ENCODE data around the gene HS3ST3B1. TPM values are rescaled to one million over a fixed set of nuclear protein-coding genes. Genes with fewer than 3 reads are reported as not detected.

The HS3ST3B1 gene
- total and polyA plus RNA-seq, 2 experiments from 2014 or later = 8.1 to 17.7 TPM

- TF ChIP-seq EZH2phosphoT487 (IDR thresholded peaks at IDR 0.05; ENCODE audit: unreplicated experiment) = no peak
- no peak for TF ChIP-seq NANOG (IDR thresholded peaks at IDR 0.05; ENCODE audit: borderline replicate concordance)
- TF ChIP-seq STAT1 (IDR thresholded peaks at IDR 0.05; ENCODE audit: unreplicated experiment) = no peak
- TF ChIP-seq, protein P1, sequence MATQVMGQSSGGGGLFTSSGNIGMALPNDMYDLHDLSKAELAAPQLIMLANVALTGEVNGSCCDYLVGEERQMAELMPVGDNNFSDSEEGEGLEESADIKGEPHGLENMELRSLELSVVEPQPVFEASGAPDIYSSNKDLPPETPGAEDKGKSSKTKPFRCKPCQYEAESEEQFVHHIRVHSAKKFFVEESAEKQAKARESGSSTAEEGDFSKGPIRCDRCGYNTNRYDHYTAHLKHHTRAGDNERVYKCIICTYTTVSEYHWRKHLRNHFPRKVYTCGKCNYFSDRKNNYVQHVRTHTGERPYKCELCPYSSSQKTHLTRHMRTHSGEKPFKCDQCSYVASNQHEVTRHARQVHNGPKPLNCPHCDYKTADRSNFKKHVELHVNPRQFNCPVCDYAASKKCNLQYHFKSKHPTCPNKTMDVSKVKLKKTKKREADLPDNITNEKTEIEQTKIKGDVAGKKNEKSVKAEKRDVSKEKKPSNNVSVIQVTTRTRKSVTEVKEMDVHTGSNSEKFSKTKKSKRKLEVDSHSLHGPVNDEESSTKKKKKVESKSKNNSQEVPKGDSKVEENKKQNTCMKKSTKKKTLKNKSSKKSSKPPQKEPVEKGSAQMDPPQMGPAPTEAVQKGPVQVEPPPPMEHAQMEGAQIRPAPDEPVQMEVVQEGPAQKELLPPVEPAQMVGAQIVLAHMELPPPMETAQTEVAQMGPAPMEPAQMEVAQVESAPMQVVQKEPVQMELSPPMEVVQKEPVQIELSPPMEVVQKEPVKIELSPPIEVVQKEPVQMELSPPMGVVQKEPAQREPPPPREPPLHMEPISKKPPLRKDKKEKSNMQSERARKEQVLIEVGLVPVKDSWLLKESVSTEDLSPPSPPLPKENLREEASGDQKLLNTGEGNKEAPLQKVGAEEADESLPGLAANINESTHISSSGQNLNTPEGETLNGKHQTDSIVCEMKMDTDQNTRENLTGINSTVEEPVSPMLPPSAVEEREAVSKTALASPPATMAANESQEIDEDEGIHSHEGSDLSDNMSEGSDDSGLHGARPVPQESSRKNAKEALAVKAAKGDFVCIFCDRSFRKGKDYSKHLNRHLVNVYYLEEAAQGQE (IDR thresholded peaks at IDR 0.05; ENCODE audit: unreplicated experiment) = no peak
- TF ChIP-seq EZH2 (IDR thresholded peaks at IDR 0.05; ENCODE audit: low read depth, unreplicated experiment) = no peak
- TF ChIP-seq, protein P2, sequence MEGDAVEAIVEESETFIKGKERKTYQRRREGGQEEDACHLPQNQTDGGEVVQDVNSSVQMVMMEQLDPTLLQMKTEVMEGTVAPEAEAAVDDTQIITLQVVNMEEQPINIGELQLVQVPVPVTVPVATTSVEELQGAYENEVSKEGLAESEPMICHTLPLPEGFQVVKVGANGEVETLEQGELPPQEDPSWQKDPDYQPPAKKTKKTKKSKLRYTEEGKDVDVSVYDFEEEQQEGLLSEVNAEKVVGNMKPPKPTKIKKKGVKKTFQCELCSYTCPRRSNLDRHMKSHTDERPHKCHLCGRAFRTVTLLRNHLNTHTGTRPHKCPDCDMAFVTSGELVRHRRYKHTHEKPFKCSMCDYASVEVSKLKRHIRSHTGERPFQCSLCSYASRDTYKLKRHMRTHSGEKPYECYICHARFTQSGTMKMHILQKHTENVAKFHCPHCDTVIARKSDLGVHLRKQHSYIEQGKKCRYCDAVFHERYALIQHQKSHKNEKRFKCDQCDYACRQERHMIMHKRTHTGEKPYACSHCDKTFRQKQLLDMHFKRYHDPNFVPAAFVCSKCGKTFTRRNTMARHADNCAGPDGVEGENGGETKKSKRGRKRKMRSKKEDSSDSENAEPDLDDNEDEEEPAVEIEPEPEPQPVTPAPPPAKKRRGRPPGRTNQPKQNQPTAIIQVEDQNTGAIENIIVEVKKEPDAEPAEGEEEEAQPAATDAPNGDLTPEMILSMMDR (conservative IDR thresholded peaks at IDR 0.05; ENCODE audit: low read depth in 2 of 2) = no peak
Observed at GRCh38 chr17:14334276-14334840, 33.5 kb downstream of the HS3ST3B1 start (continued).

- H3K27me3 Mint-ChIP-seq (ENCODE audit: insufficient read depth, low read depth, poor library complexity) = peaks cover 17% of the 10 kb centered on the region
- Histone ChIP-seq H3K4me2 (peak overlapping the region; percentile 50; the same call in 1 of the 2 replicates), H3K79me2 (replicated peaks; ENCODE audit: insufficient read depth) (peaks cover 53% of the 10 kb centered on the region), H3K36me3 (ENCODE audit: insufficient read depth) (no peaks in the 10 kb centered on the region), H4K20me1 (replicated peaks; ENCODE audit: insufficient read depth) (no peaks in the 10 kb centered on the region), H3K27me3 (ENCODE audit: insufficient read depth) (no peaks in the 10 kb centered on the region), H3K4me1 (ENCODE audit: insufficient read depth) (peaks cover 41% of the 10 kb centered on the region), H3K4me3 (no peak overlapping the region), H3F3A (replicated peaks; ENCODE audit: low read depth) (peaks cover 5% of the 10 kb centered on the region; the same call in 1 of the 2 replicates), H3K9me2 (ENCODE audit: insufficient read depth) (no peaks in the 10 kb centered on the region; the same call in 1 of the 2 replicates), H3K27ac (ENCODE audit: low read depth) (no peak overlapping the region), H2AFZ (no peak overlapping the region)
- no peak overlapping the region for H3K27ac Mint-ChIP-seq
- H3K9me3 Mint-ChIP-seq = peaks cover 3% of the 10 kb centered on the region; the same call in 1 of the 3 replicates
- H3K36me3 Mint-ChIP-seq (ENCODE audit: low read depth) = peaks cover 4% of the 10 kb centered on the region; the same call in 2 of the 3 replicates
- ATAC-seq = no peak
- no peak for DNase-seq (ENCODE audit: low spot score)
- no peak overlapping the region for H3K4me3 Mint-ChIP-seq
- H3K4me1 Mint-ChIP-seq = peaks cover 66% of the 10 kb centered on the region
- TF ChIP-seq ZNF331 (CRISPR knock-in tag; IDR thresholded peaks at IDR 0.05; ENCODE audit: low read depth) = no peak
- TF ChIP-seq POLR2AphosphoS5 (IDR thresholded peaks at IDR 0.05; ENCODE audit: low read depth) = no peak
- no peak for TF ChIP-seq CREB1 (CRISPR knock-in tag; IDR thresholded peaks at IDR 0.05; ENCODE audit: low read depth)
- TF ChIP-seq, protein P1 (IDR thresholded peaks at IDR 0.05; ENCODE audit: unreplicated experiment) = no peak
- no peak for TF ChIP-seq EZH2phosphoT487 (IDR thresholded peaks at IDR 0.05; ENCODE audit: unreplicated experiment)
- TF ChIP-seq ETS1 (IDR thresholded peaks at IDR 0.05) = no peak
- TF ChIP-seq JUNB (IDR thresholded peaks at IDR 0.05; ENCODE audit: unreplicated experiment) = no peak
- TF ChIP-seq, protein P2 (conservative IDR thresholded peaks at IDR 0.05; ENCODE audit: low read depth in 2 of 2) = no peak
- TF ChIP-seq STAT1 (IDR thresholded peaks at IDR 0.05; ENCODE audit: unreplicated experiment) = no peak
Observed at GRCh38 chr17:14334919-14335318, 34.0 kb downstream of the HS3ST3B1 start.
